ENCODE measurements around the gene ELP4.

DNA sequence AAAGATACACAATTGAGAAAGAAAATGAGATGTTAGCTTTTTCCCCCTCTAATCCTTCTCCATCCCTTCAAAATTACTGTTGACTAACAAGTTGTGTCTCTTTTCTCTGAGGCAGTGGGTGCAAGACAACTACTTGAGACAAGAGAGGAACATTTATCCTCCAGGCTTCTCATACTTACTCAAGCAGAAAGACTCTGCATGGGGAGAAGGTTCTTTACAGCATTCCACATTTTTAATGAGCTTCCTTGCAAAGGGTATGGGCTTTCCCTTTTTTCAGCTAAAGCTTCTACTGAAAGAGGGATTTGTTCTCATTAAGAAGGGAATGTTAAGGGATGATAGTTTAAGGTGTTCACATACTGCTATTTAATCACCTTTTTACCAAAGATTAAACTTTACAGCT lies 253.7 kb downstream of the ELP4 start:
- TF ChIP-seq GATA2 (IDR thresholded peaks at IDR 0.05; ENCODE audit: low read depth, low read length) (no peak), GATA3 (IDR thresholded peaks at IDR 0.05; ENCODE audit: low read depth, low read length) (no peak)

Measured in SH-SY5Y (cell line).